ENCODE measurements around the gene TNRC6C.
"Not testable (repeated sequence)": the region's sequence is repeated elsewhere in the genome, so short reads cannot be mapped to it uniquely, and the experiment has no call there.

Gene TNRC6C

GRCh38 chr17:77968788-77969187 lies 10.3 kb downstream of the TNRC6C start:
- no peak for TF ChIP-seq CTCF (IDR thresholded peaks at IDR 0.05; ENCODE audit: extremely low read depth, missing control alignments)
- no peak for DNase-seq (ENCODE audit: low spot score)

GRCh38 chr17:77972271-77972670 lies 13.8 kb downstream of the TNRC6C start:
- DNase-seq (ENCODE audit: low spot score) = not testable (repeated sequence)

- DNase-seq (ENCODE audit: low spot score) = no peak
- no peak for TF ChIP-seq CTCF (IDR thresholded peaks at IDR 0.05; ENCODE audit: extremely low read depth, missing control alignments)
Measured at GRCh38 chr17:77973953-77974352, 15.4 kb downstream of the TNRC6C start.

GRCh38 chr17:77974396-77974795 lies 15.9 kb downstream of the TNRC6C start:
- TF ChIP-seq CTCF (IDR thresholded peaks at IDR 0.05; ENCODE audit: extremely low read depth, missing control alignments) = no peak
- DNase-seq (ENCODE audit: low spot score) = no peak

- DNase-seq (ENCODE audit: low spot score) = not testable (repeated sequence)
Measured at GRCh38 chr17:77982430-77982829, 23.9 kb downstream of the TNRC6C start.

GRCh38 chr17:77990301-77990700 lies 31.8 kb downstream of the TNRC6C start:
- TF ChIP-seq CTCF (IDR thresholded peaks at IDR 0.05; ENCODE audit: extremely low read depth, missing control alignments) = no peak
- no peak for DNase-seq (ENCODE audit: low spot score)

GRCh38 chr17:77993735-77994134 lies 35.2 kb downstream of the TNRC6C start:
- not testable (repeated sequence) for DNase-seq (ENCODE audit: low spot score)

GRCh38 chr17:77995146-77995852 lies 36.8 kb downstream of the TNRC6C start:
- no peak for DNase-seq (ENCODE audit: low spot score)
- TF ChIP-seq CTCF (IDR thresholded peaks at IDR 0.05; ENCODE audit: extremely low read depth, missing control alignments) = no peak

GRCh38 chr17:77996256-77996655 lies 37.8 kb downstream of the TNRC6C start:
- DNase-seq (ENCODE audit: low spot score) = no peak

More at GRCh38 chr17:77996256-77996655, 37.8 kb downstream of the TNRC6C start:
- no peak for TF ChIP-seq CTCF (IDR thresholded peaks at IDR 0.05; ENCODE audit: extremely low read depth, missing control alignments)

Measured in GM20000 (cell line).